Measurements from ENCODE around the gene PYGO2.

The PYGO2 gene

GRCh38 chr1:154962795-154963330 lies 1.3 kb upstream of the PYGO2 start:
- no peak for DNase-seq (ENCODE audit: low read depth)
- peak overlapping the region; percentile 72 for H3K4me3 ChIP-seq (ENCODE audit: low read length)
- TF ChIP-seq, protein P1, sequence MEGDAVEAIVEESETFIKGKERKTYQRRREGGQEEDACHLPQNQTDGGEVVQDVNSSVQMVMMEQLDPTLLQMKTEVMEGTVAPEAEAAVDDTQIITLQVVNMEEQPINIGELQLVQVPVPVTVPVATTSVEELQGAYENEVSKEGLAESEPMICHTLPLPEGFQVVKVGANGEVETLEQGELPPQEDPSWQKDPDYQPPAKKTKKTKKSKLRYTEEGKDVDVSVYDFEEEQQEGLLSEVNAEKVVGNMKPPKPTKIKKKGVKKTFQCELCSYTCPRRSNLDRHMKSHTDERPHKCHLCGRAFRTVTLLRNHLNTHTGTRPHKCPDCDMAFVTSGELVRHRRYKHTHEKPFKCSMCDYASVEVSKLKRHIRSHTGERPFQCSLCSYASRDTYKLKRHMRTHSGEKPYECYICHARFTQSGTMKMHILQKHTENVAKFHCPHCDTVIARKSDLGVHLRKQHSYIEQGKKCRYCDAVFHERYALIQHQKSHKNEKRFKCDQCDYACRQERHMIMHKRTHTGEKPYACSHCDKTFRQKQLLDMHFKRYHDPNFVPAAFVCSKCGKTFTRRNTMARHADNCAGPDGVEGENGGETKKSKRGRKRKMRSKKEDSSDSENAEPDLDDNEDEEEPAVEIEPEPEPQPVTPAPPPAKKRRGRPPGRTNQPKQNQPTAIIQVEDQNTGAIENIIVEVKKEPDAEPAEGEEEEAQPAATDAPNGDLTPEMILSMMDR (conservative IDR thresholded peaks at IDR 0.05; ENCODE audit: low read length): no peak

DNA sequence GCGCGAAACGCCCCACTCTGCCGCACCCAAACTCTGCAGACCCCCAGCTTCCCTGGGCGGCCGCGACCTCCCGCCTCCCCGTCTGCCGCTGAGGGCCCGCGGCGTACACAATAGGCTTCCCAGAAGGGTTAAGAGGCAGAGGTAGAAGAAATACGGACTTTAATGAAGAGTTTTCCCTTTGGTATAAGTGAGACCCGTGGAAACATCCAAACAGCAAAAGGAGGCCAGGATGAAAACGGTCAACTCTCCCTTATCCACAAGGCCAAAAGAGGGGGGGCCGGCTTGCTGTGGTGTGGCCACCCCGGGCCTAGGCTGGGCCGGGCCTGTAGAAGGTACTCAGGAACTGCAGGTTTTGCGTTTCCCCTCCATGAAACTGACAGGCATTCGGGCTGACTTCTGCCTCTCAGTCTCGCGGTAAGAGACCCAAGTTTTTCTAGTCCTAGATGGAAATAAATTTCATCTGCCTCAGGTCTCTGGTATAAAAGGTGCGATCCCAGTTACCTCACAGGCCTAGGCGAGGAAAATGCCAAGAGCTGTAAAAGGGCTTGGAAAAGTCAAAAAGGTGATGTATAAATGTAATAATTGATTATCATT lies 671 bp upstream of the PYGO2 start:
- no peak for DNase-seq (ENCODE audit: low read depth)
- H3K4me3 ChIP-seq (ENCODE audit: low read length): peak overlapping the region; percentile 72
- TF ChIP-seq, protein P1 (conservative IDR thresholded peaks at IDR 0.05; ENCODE audit: low read length): no peak

DNA sequence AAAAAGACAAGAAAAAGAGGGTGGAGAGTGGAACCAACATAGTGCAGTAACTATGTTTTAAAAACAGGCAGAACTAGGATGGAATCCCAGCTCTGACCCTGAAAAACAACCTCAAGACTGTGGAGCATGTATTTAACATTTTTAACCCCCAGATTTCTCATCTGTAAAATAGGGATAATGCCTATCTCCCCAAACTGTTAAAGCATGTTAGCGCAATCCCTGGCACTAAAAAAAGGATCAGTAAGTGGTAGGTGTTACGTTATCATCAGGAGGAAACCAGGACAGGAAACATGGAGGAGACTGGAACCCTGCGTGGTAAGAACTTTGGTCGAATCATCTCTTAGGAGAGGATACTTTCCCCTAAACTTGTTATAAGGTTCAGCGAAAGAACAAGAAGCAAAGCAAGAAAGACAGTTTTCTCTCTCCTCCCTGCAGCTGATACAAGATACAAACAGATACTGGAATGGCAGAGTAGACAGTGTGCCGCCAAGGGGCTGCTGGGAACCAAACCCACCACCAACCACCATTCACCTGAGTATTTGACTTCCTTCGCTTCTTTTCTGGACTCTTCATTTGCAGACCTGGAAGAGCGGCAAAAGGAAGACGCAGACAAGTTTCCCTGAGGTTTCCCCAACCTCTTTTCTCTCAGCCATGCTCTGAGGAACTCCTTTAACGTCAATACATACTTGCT lies 991 bp downstream of the PYGO2 start:
- TF ChIP-seq, protein P1 (conservative IDR thresholded peaks at IDR 0.05; ENCODE audit: low read length): no peak
- H3K4me3 ChIP-seq (ENCODE audit: low read length): peak overlapping the region; percentile 72
- no peak for DNase-seq (ENCODE audit: low read depth)

- TF ChIP-seq, protein P1 (conservative IDR thresholded peaks at IDR 0.05; ENCODE audit: low read length): no peak
- no peak overlapping the region for H3K4me3 ChIP-seq (ENCODE audit: low read length)
- no peak for DNase-seq (ENCODE audit: low read depth)
Measured at GRCh38 chr1:154959426-154959780, 2.2 kb downstream of the PYGO2 start.

DNA sequence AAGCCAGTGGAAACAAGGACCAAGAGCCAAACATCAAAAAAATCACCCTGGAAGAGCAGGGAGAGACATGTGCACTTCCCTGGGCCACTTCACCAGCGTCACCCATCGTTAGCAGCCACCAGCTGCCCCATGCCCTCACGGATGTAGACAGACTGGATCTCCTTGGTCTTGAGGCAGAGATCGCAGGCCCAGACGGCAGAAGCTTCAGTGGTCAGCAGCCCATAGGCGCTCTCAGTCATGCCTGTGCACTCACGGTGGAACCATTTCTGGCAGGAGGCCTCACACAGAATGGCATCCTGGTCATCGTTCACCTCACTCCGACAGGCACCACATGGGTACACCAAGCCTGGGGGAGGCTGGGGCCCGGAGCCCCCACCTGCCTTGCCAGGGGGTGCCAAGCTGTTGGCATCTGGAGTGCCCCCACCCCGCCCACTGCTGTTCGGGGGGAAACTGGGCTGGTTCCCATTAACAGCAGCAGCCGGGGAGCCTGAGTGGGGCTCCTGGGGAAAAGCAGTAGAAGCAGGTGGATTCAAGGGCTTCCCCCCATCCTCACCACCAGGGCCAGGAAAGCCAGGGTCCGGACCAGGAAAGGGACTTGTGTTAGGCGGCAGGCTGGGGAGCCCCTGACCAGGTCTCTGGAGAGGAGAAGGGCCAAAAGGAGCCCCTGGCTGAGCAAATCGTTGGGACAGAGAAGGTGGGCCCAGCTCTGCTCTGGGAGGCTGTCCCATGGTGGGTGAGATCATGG lies 2.7 kb downstream of the PYGO2 start:
- TF ChIP-seq, protein P1 (conservative IDR thresholded peaks at IDR 0.05; ENCODE audit: low read length): no peak
- no peak overlapping the region for H3K4me3 ChIP-seq (ENCODE audit: low read length)
- DNase-seq (ENCODE audit: low read depth): no peak

GRCh38 chr1:154958036-154958435 lies 3.5 kb downstream of the PYGO2 start:
- TF ChIP-seq, protein P1 (conservative IDR thresholded peaks at IDR 0.05; ENCODE audit: low read length): no peak
- no peak overlapping the region for H3K4me3 ChIP-seq (ENCODE audit: low read length)
- no peak for DNase-seq (ENCODE audit: low read depth)

Measured in AG10803 (cell line).